LHCN-M2 (cell line): ENCODE measurements around the gene FNTB. TPM values are rescaled to one million over a fixed set of nuclear protein-coding genes. Genes with fewer than 3 reads are reported as not detected.

Source experiments
- DNase-seq: peaks from one replicate; pipeline ENCODE4 v3.0.0-alpha.2; 2012; ENCODE audit warnings: low read depth
- total RNA-seq: library from RNA; depleted of rRNA; stranded (reverse); fragments of >200 nt; gene quantifications from 2 replicates; pipeline ENCODE4 v1.2.3, GENCODE V29; 2014

The FNTB gene
- total RNA-seq, 1 experiment from 2014 or later: 17.4 TPM

GRCh38 chr14:65045709-65046108 is 59.0 kb downstream of the FNTB start:
- no peak for DNase-seq

GRCh38 chr14:65052832-65053231 is 66.1 kb downstream of the FNTB start:
- no peak for DNase-seq

- no peak for DNase-seq
Observed at GRCh38 chr14:65053466-65053865, 66.8 kb downstream of the FNTB start.

GRCh38 chr14:65054471-65055085 is 67.9 kb downstream of the FNTB start:
- DNase-seq: no peak

- DNase-seq: no peak
Observed at GRCh38 chr14:65057695-65058094, 71.0 kb downstream of the FNTB start.

GRCh38 chr14:65062096-65063075 is 75.7 kb downstream of the FNTB start:
- peak; percentile 6 for DNase-seq

- no peak for DNase-seq
Observed at GRCh38 chr14:65065719-65066118, 79.0 kb downstream of the FNTB start.

GRCh38 chr14:65069874-65070413 is 83.2 kb downstream of the FNTB start:
- DNase-seq: no peak

- no peak for DNase-seq
Observed at GRCh38 chr14:65070471-65070976, 83.8 kb downstream of the FNTB start.

GRCh38 chr14:65071544-65071943 is 84.8 kb downstream of the FNTB start:
- DNase-seq: no peak

- DNase-seq: no peak
Observed at GRCh38 chr14:65072256-65072655, 85.6 kb downstream of the FNTB start.

GRCh38 chr14:65072937-65073336 is 86.2 kb downstream of the FNTB start:
- DNase-seq: no peak

GRCh38 chr14:65073605-65074201 is 87.0 kb downstream of the FNTB start:
- DNase-seq: no peak

- no peak for DNase-seq
Observed at GRCh38 chr14:65074449-65075150, 87.9 kb downstream of the FNTB start.

- no peak for DNase-seq
Observed at GRCh38 chr14:65075628-65076325, 89.1 kb downstream of the FNTB start.

GRCh38 chr14:65077318-65077717 is 90.6 kb downstream of the FNTB start:
- DNase-seq: no peak

- no peak for DNase-seq
Observed at GRCh38 chr14:65079201-65079600, 92.5 kb downstream of the FNTB start.

- DNase-seq: no peak
Observed at GRCh38 chr14:65079768-65080167, 93.1 kb downstream of the FNTB start.

- DNase-seq: no peak
Observed at GRCh38 chr14:65080960-65081747, 94.5 kb downstream of the FNTB start.

- no peak for DNase-seq
Observed at GRCh38 chr14:65082930-65083329, 96.2 kb downstream of the FNTB start.
